Astrocyte of the spinal cord (primary cell): Measurements from ENCODE around the gene HERPUD1.

Experiments used
- DNase-seq: peaks from one replicate; pipeline ENCODE4 v3.0.0; 2011; ENCODE audit warnings: low read depth, low spot score
- H3K4me3 ChIP-seq: 2 replicates; pipeline ENCODE4 v1.5.1; 2011; ENCODE audit warnings: low read depth, mild to moderate bottlenecking, low read length, moderate library complexity
- in situ Hi-C: cut with HindIII; loops from 2 replicates; pipeline ENCODE4 v1.10.0; 2017; ENCODE audit warnings: low sequenced_read_pairs
- TF ChIP-seq, protein P1 (sequence below): IDR thresholded peaks from 2 replicates; pipeline ENCODE4 v1.5.1; 2012; ENCODE audit warnings: low read depth, mild to moderate bottlenecking, low read length, inconsistent platforms

HERPUD1 gene

GRCh38 chr16:56888806-56889205 lies 43.1 kb upstream of the HERPUD1 start:
- DNase-seq = no peak
- no peak overlapping the region for H3K4me3 ChIP-seq
- in situ Hi-C loops = no loop called here
- TF ChIP-seq, protein P1, sequence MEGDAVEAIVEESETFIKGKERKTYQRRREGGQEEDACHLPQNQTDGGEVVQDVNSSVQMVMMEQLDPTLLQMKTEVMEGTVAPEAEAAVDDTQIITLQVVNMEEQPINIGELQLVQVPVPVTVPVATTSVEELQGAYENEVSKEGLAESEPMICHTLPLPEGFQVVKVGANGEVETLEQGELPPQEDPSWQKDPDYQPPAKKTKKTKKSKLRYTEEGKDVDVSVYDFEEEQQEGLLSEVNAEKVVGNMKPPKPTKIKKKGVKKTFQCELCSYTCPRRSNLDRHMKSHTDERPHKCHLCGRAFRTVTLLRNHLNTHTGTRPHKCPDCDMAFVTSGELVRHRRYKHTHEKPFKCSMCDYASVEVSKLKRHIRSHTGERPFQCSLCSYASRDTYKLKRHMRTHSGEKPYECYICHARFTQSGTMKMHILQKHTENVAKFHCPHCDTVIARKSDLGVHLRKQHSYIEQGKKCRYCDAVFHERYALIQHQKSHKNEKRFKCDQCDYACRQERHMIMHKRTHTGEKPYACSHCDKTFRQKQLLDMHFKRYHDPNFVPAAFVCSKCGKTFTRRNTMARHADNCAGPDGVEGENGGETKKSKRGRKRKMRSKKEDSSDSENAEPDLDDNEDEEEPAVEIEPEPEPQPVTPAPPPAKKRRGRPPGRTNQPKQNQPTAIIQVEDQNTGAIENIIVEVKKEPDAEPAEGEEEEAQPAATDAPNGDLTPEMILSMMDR = no peak

DNA sequence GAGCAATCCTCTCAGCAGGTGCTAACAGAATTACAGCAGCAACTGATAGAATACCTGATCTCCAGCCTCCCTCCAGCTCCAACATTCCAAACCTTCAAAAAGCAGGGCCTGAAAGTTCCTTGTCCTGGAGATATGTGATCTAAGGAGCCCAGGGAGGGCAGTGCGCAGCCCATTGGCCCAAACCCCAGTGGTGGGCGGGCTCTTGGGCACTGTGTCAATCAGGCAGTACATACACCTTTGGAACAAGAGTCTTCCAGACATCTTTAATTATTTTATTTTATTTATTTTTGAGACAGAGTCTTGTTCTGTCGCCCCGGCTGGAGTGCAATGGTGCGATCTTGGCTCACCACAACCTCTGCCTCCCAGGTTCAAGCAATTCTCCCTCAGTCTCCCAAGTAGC lies 42.7 kb upstream of the HERPUD1 start:
- in situ Hi-C loops = no loop called here
- H3K4me3 ChIP-seq = no peak overlapping the region
- DNase-seq = no peak
- TF ChIP-seq, protein P1 = no peak

GRCh38 chr16:56891685-56892084 lies 40.3 kb upstream of the HERPUD1 start:
- TF ChIP-seq, protein P1 = no peak
- in situ Hi-C loops = no loop called here
- H3K4me3 ChIP-seq = no peak overlapping the region
- DNase-seq = no peak

DNA sequence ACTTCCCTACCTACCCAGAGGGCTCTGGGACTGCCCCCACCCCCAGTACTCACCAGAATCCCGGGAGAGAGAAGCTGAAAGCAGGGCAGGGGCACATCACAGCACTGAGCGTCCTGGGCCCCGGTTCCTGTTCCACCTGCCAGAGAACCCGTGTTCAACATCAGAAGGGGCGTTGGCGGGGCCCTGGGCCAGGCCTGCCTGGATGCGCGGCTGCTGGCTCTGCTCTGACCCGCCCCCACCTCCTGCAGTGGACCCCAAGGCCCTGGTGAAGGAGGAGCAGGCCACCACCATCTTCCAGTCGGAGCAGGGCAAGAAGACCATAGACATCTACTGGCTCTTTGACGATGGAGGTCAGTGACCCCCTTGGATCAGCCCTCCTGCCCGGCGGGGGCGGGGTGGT lies 39.2 kb upstream of the HERPUD1 start:
- TF ChIP-seq, protein P1 = no peak
- in situ Hi-C loops = no loop called here
- no peak overlapping the region for H3K4me3 ChIP-seq
- DNase-seq = no peak

GRCh38 chr16:56894331-56894917 lies 37.5 kb upstream of the HERPUD1 start:
- in situ Hi-C loops = no loop called here

DNA sequence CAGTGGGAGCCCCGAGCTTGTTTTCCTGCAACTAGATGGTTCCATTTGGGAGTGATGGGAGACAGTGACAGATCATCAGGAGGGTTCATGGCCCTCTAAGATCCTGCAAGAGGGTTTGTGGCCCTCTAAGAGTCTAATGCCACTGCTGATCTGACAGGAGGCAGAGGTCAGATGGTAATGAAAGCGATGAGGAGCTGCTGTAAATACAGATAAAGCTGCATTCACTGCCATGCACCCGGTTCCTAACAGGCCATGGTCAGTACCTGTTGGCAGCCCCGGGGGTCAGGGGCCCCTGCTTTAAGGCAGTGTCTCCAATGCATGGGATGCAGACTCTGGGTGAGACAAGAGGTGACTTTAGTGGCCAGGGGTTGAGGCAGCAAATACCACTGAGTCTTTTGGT lies 36.1 kb upstream of the HERPUD1 start:
- no peak for DNase-seq
- TF ChIP-seq, protein P1 = no peak
- H3K4me3 ChIP-seq = no peak overlapping the region
- in situ Hi-C loops = no loop called here

More at GRCh38 chr16:56894331-56894917, 37.5 kb upstream of the HERPUD1 start:
- TF ChIP-seq, protein P1 = no peak
- H3K4me3 ChIP-seq = no peak overlapping the region
- no peak for DNase-seq
